CD8-positive, alpha-beta memory T cell (primary cell): ENCODE data around the gene CBARP. TPM values are rescaled to one million over a fixed set of nuclear protein-coding genes. Genes with fewer than 3 reads are reported as not detected.
A peak's percentile ranks its signal among the peaks of the same experiment; 100 is the strongest.

Experiments
- CTCF ChIA-PET: fragments of 350-600 bp; sonication (Branson Sonifier 250); formaldehyde crosslinking; loops from one replicate; lab custom pipeline; 2021; ENCODE audit warnings: antibody characterized with exemption; lab: Charles Lee
- POLR2A ChIA-PET: fragments of 350-600 bp; sonication (Branson Sonifier 250); formaldehyde crosslinking; loops from one replicate; lab custom pipeline; 2021; ENCODE audit warnings: antibody characterized with exemption; lab: Charles Lee
- DNase-seq, 5 donors: peaks; one replicate each; pipeline versions ENCODE4 v3.0.0 to v3.0.0-alpha.2; 2020 to 2022; ENCODE audit warnings: mixed read lengths in 1 of 5
- H3K27ac ChIP-seq: one replicate; pipeline ENCODE4 v1.7.0; 2013; ENCODE audit warnings: low read depth, mild to moderate bottlenecking, low read length, moderate library complexity
- H3K27me3 ChIP-seq: 2 replicates; pipeline ENCODE4 v1.7.0; 2013; ENCODE audit warnings: low read length, mild to moderate bottlenecking; ENCODE audit not compliant: insufficient read depth, poor library complexity, severe bottlenecking
- H3K36me3 ChIP-seq: 2 replicates; pipeline ENCODE4 v1.7.0; 2013; ENCODE audit warnings: mild to moderate bottlenecking, low read length, moderate library complexity; ENCODE audit not compliant: insufficient read depth
- H3K4me1 ChIP-seq: 2 replicates; pipeline ENCODE4 v1.7.0; 2013; ENCODE audit warnings: mild to moderate bottlenecking, low read length, moderate library complexity; ENCODE audit not compliant: insufficient read depth
- H3K4me3 ChIP-seq: 2 replicates; pipeline ENCODE4 v1.7.0; 2013; ENCODE audit warnings: mild to moderate bottlenecking, low read length
- H3K9me3 ChIP-seq: 2 replicates; pipeline ENCODE4 v1.7.0; 2013; ENCODE audit warnings: mild to moderate bottlenecking, low read length
- H3K27ac Mint-ChIP-seq, 8 donors: one replicate each; pipeline ENCODE4 v1.8.0; 2020 to 2021; ENCODE audit warnings: mixed read lengths in 8 of 8, mild to moderate bottlenecking in 6 of 8, inconsistent platforms in 3 of 8, moderate library complexity in 3 of 8
- H3K27me3 Mint-ChIP-seq, 2 donors: one replicate each; pipeline ENCODE4 v1.8.0; 2020 to 2021; ENCODE audit warnings: mixed read lengths in 2 of 2, mild to moderate bottlenecking in 1 of 2, moderate library complexity in 1 of 2
- H3K36me3 Mint-ChIP-seq, 3 donors: one replicate each; pipeline ENCODE4 v1.8.0; 2020 to 2021; ENCODE audit warnings: mixed read lengths in 3 of 3, inconsistent platforms in 1 of 3, mild to moderate bottlenecking in 1 of 3
- H3K4me1 Mint-ChIP-seq, 3 donors: one replicate each; pipeline ENCODE4 v1.8.0; 2020 to 2021; ENCODE audit warnings: mixed read lengths in 3 of 3, inconsistent platforms in 1 of 3, mild to moderate bottlenecking in 1 of 3
- H3K4me3 Mint-ChIP-seq, 7 donors: one replicate each; pipeline ENCODE4 v1.8.0; 2020 to 2021; ENCODE audit warnings: mixed read lengths in 7 of 7, mild to moderate bottlenecking in 6 of 7, moderate library complexity in 4 of 7, inconsistent platforms in 2 of 7
- H3K9me3 Mint-ChIP-seq, 5 donors: one replicate each; pipeline ENCODE4 v1.8.0; 2020 to 2022; ENCODE audit warnings: mixed read lengths in 5 of 5, mild to moderate bottlenecking in 3 of 5, moderate library complexity in 2 of 5, inconsistent platforms in 1 of 5
- polyA plus RNA-seq: library from polyadenylated mRNA; unstranded; fragments of 300-500 nt; fragmentation: Illumina TruSeq; gene quantifications from one replicate; pipeline ENCODE4 v1.2.3, GENCODE V29; 2021
- total RNA-seq, 2 experiments: library from RNA; stranded (reverse); gene quantifications; one replicate each; pipeline ENCODE4 v1.2.3, GENCODE V29; 2021

The CBARP gene
- total and polyA plus RNA-seq, 3 experiments from 2014 or later = 0.22 to 0.80 TPM; not detected in 1

GRCh38 chr19:1243768-1244692 is 6.2 kb upstream of the CBARP start:
- Mint-ChIP-seq H3K9me3 (no peaks in the 10 kb centered on the region), H3K27ac (peak overlapping the region; percentile 71 to 98 (median 92)), H3K36me3 (peaks cover 0 to 7% (median 0%) of the 10 kb centered on the region in 3 donors), H3K4me3 (peak overlapping the region; percentile 64 to 85 (median 70)), H3K27me3 (no peaks in the 10 kb centered on the region), H3K4me1 (peaks cover 11 to 44% (median 14%) of the 10 kb centered on the region in 3 donors)
- DNase-seq = peak; percentile 80 to 92 (median 84)
- Histone ChIP-seq H3K4me3 (no peak overlapping the region), H3K36me3 (no peaks in the 10 kb centered on the region), H3K9me3 (no peaks in the 10 kb centered on the region), H3K27me3 (no peaks in the 10 kb centered on the region), H3K27ac (peak overlapping the region; percentile 38), H3K4me1 (peaks cover 53% of the 10 kb centered on the region)
- POLR2A ChIA-PET = interaction anchor here (0.5 to 4.4 kb wide), 14 partner anchors 9 to 260 kb away, joined by 3 to 280 read pairs (median 6); partner anchors contain the start of genes CIRBP, FAM174C, PCSK4 and WDR18
- CTCF ChIA-PET = interaction anchor here (0.6 to 7.5 kb wide), 40 partner anchors 11 to 1027 kb away, joined by 3 to 484 read pairs (median 4); partner anchors contain the start of genes ARHGAP45, CIRBP, FAM174C and RNU6-2

GRCh38 chr19:1241417-1242095 is 3.8 kb upstream of the CBARP start, which contains the start of gene ATP5F1D:
ATP5F1D (plus strand) TSS chr19:1241751; CDS start chr19:1241851, 100 bp downstream.
- Histone ChIP-seq H3K4me1 (peaks cover 53% of the 10 kb centered on the region), H3K27ac (peak within 1 kb of the TSS; percentile 43), H3K27me3 (no peaks in the 10 kb centered on the region), H3K4me3 (peak within 1 kb of the TSS; percentile 39), H3K9me3 (no peaks in the 10 kb centered on the region), H3K36me3 (no peaks in the 10 kb centered on the region)
- H3K4me1 Mint-ChIP-seq = peaks cover 20 to 53% (median 22%) of the 10 kb centered on the region in 3 donors
- H3K36me3 Mint-ChIP-seq = peaks cover 0 to 7% (median 0%) of the 10 kb centered on the region in 3 donors
- peak within 1 kb of the TSS; percentile 89 to 98 (median 94) for H3K27ac Mint-ChIP-seq
- H3K9me3 Mint-ChIP-seq = no peaks in the 10 kb centered on the region
- POLR2A ChIA-PET = interaction anchor here (1.3 to 2.4 kb wide), 3 partner anchors 25 to 129 kb away, joined by 3 to 22 read pairs (median 8); partner anchors contain the start of gene CIRBP
- peak; percentile 83 to 93 (median 85) for DNase-seq
- CTCF ChIA-PET = interaction anchor here (1.0 to 7.5 kb wide), 5 partner anchors 16 to 177 kb away, joined by 3 to 484 read pairs (median 3); partner anchors contain the start of gene CIRBP
- peak within 1 kb of the TSS; percentile 84 to 93 (median 91) for H3K4me3 Mint-ChIP-seq
- H3K27me3 Mint-ChIP-seq = peaks cover 5 to 8% of the 10 kb centered on the region in 2 donors

GRCh38 chr19:1240925-1241324 is 3.1 kb upstream of the CBARP start:
- Histone ChIP-seq H3K36me3 (no peaks in the 10 kb centered on the region), H3K27ac (no peak overlapping the region), H3K27me3 (no peaks in the 10 kb centered on the region), H3K4me1 (peaks cover 53% of the 10 kb centered on the region), H3K4me3 (peak overlapping the region; percentile 39), H3K9me3 (no peaks in the 10 kb centered on the region)
- Mint-ChIP-seq H3K27me3 (peaks cover 5 to 8% of the 10 kb centered on the region in 2 donors), H3K36me3 (peaks cover 0 to 7% (median 0%) of the 10 kb centered on the region in 3 donors), H3K9me3 (no peaks in the 10 kb centered on the region), H3K27ac (peak overlapping the region in 5 of 8 donors; percentile 89 to 98 (median 96)), H3K4me3 (peak overlapping the region; percentile 30 to 93 (median 91)), H3K4me1 (peaks cover 20 to 51% (median 22%) of the 10 kb centered on the region in 3 donors)
- no peak for DNase-seq
- CTCF ChIA-PET = interaction anchor here (0.6 to 7.5 kb wide), 6 partner anchors 15 to 319 kb away, joined by 3 to 484 read pairs (median 3); partner anchors contain the start of gene CIRBP
- POLR2A ChIA-PET = interaction anchor here (0.6 to 2.4 kb wide), 5 partner anchors 25 to 129 kb away, joined by 3 to 22 read pairs (median 3); partner anchors contain the start of gene CIRBP

DNA sequence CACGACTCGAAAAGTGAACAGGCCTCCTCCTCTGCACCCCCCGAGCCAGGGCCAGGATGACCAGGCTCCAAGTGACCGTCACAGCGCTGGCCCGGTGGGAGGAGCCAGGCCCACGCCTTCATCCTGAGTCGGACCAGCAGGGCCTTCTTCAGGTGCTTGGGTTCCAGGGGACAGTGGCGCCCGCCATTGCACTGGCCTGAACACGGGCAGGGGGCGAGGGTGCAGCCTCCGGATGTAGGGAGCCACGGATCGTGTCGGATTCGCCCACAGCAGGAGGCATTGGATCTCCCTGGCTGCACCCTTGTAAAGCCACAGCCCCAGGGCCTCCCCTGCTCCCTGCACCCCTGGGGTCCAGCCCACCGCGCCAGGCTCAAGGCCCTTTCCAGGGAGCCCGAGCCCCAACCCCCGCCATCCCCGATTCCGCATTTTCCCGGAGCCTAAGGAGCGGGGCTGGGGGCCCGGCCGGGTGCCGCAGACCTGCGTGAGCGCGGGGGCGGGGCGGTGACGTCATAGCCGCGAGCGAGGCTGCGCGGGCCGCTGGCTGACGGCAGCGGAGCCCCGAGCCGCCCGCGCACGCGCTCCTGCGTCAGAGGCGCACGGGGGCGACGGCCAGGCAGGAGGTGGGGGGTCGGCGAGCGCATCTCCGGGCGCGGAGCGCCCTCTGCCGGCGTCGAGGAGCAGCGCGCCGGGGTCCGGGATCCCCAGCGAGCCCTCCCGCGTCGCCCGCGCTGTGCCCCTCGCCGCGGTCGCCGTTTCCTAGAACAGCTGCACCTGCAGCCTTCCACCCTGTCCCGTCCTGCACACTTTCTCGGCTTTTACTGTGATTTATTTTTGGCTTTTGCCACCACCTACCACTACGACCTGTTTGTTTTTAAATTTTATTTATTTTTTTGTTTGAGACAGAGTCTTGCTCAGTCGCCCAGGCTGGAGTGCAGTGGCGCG is 2.3 kb upstream of the CBARP start:
- CTCF ChIA-PET = interaction anchor here (0.6 to 7.5 kb wide), 7 partner anchors 15 to 318 kb away, joined by 3 to 484 read pairs (median 3); partner anchors contain the start of gene CIRBP
- H3K9me3 ChIP-seq = no peaks in the 10 kb centered on the region
- peaks cover 49% of the 10 kb centered on the region for H3K4me1 ChIP-seq
- H3K27ac ChIP-seq = peak overlapping the region; percentile 48
- Mint-ChIP-seq H3K27me3 (peaks cover 6 to 8% of the 10 kb centered on the region in 2 donors), H3K4me3 (peak overlapping the region; percentile 54 to 93 (median 84)), H3K36me3 (peaks cover 0 to 7% (median 0%) of the 10 kb centered on the region in 3 donors), H3K9me3 (no peaks in the 10 kb centered on the region), H3K27ac (peak overlapping the region in 7 of 8 donors; percentile 37 to 95 (median 89)), H3K4me1 (peaks cover 20 to 51% (median 22%) of the 10 kb centered on the region in 3 donors)
- DNase-seq = peak; percentile 91 to 96 (median 94)
- POLR2A ChIA-PET = interaction anchor here (0.6 to 2.4 kb wide), 3 partner anchors 29 to 48 kb away, joined by 3 to 22 read pairs (median 6); partner anchors contain the start of gene CIRBP
- H3K36me3 ChIP-seq = no peaks in the 10 kb centered on the region
- no peaks in the 10 kb centered on the region for H3K27me3 ChIP-seq
- H3K4me3 ChIP-seq = no peak overlapping the region

GRCh38 chr19:1239420-1239795 is 1.6 kb upstream of the CBARP start:
- Mint-ChIP-seq H3K36me3 (peaks cover 0 to 5% (median 0%) of the 10 kb centered on the region in 3 donors), H3K4me1 (peaks cover 17 to 46% (median 19%) of the 10 kb centered on the region in 3 donors), H3K27me3 (peaks cover 6 to 8% of the 10 kb centered on the region in 2 donors), H3K4me3 (peak overlapping the region; percentile 54 to 92 (median 83)), H3K27ac (peak overlapping the region in 7 of 8 donors; percentile 37 to 95 (median 89)), H3K9me3 (no peaks in the 10 kb centered on the region)
- H3K4me1 ChIP-seq = peaks cover 42% of the 10 kb centered on the region
- no peaks in the 10 kb centered on the region for H3K36me3 ChIP-seq
- H3K4me3 ChIP-seq = no peak overlapping the region
- ChIA-PET CTCF (interaction anchor here (1.0 to 1.6 kb wide), 4 partner anchors 16 to 184 kb away, joined by 3 to 4 read pairs (median 3); partner anchors contain the start of gene CIRBP), POLR2A (interaction anchor here (1.8 kb wide), 1 partner anchor 30 kb away, joined by 8 read pairs; the partner anchor contains the start of gene CIRBP)
- no peaks in the 10 kb centered on the region for H3K9me3 ChIP-seq
- DNase-seq = no peak
- no peaks in the 10 kb centered on the region for H3K27me3 ChIP-seq
- H3K27ac ChIP-seq = peak overlapping the region; percentile 48

- POLR2A ChIA-PET = interaction anchor here (0.6 to 1.8 kb wide), 5 partner anchors 31 to 579 kb away, joined by 3 to 8 read pairs (median 3); partner anchors contain the start of gene CIRBP
Measured at GRCh38 chr19:1238369-1239303, 831 bp upstream of the CBARP start.

More at GRCh38 chr19:1238369-1239303, 831 bp upstream of the CBARP start:
- no peak overlapping the region for H3K27ac ChIP-seq
- Mint-ChIP-seq H3K4me3 (peak overlapping the region; percentile 54 to 92 (median 83)), H3K27ac (peak overlapping the region; percentile 37 to 91 (median 87)), H3K9me3 (no peaks in the 10 kb centered on the region), H3K4me1 (peaks cover 16 to 45% (median 19%) of the 10 kb centered on the region in 3 donors), H3K36me3 (peaks cover 0 to 4% (median 0%) of the 10 kb centered on the region in 3 donors), H3K27me3 (peaks cover 6 to 8% of the 10 kb centered on the region in 2 donors)
- no peaks in the 10 kb centered on the region for H3K36me3 ChIP-seq
- peak in 1 of 5 donors; percentile 55 for DNase-seq
- H3K4me3 ChIP-seq = no peak overlapping the region
- no peaks in the 10 kb centered on the region for H3K9me3 ChIP-seq
- peaks cover 34% of the 10 kb centered on the region for H3K4me1 ChIP-seq
- H3K27me3 ChIP-seq = no peaks in the 10 kb centered on the region
- CTCF ChIA-PET = interaction anchor here (1.0 to 1.6 kb wide), 4 partner anchors 15 to 183 kb away, joined by 3 to 4 read pairs (median 3); partner anchors contain the start of gene CIRBP
